Activated CD4-positive, alpha-beta T cell treated with anti-CD3 and anti-CD28 coated beads, Interleukin-2, Interleukin-4, amounts not matched to agents 100 ng/mL and 50 ng/mL, durations not matched to agents 16 hours and 8 hours (primary cell): ENCODE results near the gene GALNT14.

ENCODE experiments used
- DNase-seq: peaks from one replicate; pipeline ENCODE4 v3.0.0-alpha.2; 2020; ENCODE audit warnings: low spot score

GALNT14 gene

DNA sequence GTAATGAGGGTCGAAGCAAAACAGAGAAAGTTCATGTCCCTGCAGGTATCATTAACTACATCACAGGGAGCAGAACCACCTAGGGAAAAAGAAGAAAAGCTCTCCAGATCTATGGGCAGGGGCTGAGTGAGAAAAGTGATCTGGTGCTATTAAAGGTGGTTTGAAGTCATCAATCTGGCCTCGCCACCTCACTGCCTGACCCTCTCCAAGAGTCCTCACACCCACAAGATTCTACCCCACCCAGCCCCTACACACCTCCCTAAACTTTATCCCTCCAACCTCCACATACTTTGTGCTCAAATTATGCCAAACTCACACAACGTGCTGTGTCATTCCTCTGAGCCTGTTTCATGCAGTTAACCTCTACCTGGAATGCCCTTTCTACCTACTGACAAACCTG lies 2.2 kb downstream of the GALNT14 start:
- no peak for DNase-seq

DNA sequence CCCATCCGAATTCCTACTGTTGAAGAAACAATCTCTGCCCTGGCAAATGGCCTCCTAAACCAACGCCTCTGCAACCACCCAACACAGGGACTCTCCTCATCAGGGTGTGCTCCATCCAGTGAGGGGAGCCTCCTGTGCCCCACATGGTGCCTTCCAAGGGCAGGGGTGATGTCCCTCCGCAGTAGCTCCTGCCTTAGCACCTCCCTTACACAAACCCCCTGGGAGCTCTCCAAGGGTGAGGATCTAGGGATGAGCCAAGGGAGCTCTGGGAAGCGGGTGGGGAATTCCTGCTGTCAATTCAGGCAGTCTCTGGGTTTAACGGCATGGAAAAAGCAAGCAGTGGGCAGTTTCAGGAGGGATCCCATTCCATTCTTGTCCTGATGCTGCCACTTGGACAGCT lies 3.8 kb downstream of the GALNT14 start:
- no peak for DNase-seq

DNA sequence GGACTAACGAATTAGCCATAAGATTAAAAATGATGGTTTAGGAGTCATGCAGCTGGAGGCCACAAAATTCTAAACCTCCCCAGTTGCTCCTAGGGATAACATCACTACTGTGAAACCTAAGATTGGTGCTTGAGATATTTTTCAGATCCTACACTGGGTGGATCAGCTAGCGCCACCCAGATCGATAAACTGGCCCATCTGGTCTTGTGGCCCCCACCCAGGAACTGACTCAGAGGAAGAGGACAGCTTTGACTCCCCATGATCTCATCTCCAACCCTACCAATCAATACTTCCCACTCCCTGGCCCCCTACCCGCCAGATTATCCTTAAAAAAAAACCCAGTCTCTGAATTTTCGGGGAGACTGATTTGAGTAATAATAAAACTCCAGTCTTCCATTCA lies 5.5 kb downstream of the GALNT14 start:
- no peak for DNase-seq

DNA sequence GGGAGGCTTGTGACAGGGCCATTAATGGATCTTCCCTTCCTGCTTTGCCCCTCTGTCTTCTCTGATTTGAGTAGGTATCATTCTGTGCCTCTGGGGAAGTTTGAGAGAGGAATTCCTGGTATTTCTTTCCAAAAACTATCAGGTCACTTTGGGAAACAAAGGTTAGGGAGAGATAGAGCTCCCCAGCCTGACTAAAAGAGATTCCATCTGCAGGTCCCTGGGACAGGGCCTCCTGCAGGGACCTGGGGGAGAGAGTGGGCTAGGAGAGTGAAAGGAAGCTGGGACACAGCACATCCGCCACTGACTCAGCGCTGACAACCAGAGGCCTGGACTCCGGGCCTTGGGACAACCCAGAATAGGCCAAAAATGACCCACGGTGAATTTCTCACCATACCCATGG lies 6.4 kb downstream of the GALNT14 start:
- DNase-seq: no peak

DNA sequence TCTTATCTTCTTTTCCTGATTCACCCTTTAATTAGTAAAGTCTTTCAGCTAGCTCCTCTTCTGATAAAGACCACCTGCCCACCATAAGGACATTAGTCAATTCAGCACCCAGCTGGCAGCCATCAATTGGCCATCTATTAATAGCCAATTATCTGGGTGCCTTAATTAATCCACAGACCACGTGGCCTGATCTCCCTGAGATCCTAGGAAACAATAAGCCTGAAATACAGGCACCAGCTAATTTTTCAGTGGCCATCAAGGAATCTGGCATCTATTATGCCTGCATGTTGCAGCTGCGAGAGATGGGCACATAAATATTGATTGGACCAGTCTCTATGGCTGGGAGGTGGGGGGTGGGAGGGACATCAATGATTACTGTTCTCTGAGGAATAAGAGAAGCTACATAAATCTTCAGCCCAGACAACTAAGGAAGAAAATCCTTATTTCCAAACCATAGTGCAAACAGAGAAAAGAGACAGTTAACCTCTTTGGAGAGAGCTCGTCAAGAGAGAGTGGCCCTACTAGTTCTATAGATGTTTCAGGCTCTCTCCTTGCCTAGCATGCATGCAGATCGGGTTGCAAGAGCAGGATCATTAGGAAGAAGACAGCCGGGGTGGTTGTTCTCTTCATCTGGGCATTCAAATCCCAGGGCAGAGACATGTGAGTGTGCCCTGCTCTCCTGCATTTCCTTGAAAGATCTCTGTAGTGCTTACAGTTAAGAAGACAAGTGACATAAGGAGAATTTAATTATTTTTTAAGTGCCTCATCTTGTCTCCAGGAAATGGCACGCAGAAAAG lies 8.7 kb downstream of the GALNT14 start:
- DNase-seq: no peak

DNA sequence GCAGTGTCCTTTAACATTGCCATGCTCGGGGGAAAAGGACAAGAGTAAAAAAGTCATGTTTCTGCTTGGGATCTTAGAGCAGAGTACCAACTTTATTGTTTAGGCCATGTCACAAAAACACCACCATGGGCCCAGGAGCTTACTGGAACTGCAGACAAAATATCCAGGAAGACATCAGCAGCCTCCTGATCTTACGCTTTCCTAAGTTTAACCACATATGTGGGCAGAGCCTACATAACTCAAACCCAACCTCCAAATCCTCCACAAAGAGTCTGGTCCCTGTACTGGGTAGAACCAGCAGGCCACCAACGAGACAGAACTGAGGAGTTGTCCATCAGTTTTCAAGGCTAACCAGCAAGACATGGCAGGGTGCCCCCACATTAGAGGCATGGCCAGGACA lies 10.3 kb downstream of the GALNT14 start:
- DNase-seq: no peak

DNA sequence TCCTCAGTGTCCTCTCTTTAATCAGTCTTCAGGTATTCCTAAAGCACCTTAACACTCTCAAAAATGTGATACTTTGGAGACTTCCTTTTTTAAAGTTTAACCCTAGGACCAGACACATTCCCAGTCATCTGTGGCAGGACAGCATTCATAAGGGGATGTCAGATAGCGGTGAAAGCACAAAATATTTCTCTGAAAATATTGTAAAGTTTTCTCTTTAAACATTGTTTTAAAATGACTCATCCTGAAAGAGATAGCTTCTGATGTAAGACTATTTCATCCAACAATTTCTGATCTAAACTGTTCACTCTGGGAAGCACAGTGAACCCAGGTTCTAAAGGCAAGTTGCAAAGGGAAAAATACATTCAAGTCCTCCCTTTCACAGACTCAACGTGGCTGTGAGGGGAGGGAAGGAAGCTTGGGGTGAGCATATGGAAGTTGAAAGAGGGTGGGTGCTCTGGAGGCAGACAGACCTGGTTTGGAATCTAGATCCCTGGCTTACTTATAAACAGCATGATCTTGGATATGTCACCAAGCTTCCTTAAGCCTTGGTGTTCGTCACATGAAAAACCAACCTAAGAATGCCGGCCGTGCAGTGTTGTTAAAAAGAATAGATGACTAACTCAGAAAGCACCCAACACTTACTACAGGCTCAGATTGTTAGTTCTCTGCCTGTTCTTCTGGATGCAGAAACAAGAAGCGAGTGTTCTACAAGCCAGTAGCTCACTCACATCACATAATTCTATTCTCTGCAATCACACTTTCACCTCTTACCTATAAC lies 12.1 kb downstream of the GALNT14 start:
- DNase-seq: no peak

DNA sequence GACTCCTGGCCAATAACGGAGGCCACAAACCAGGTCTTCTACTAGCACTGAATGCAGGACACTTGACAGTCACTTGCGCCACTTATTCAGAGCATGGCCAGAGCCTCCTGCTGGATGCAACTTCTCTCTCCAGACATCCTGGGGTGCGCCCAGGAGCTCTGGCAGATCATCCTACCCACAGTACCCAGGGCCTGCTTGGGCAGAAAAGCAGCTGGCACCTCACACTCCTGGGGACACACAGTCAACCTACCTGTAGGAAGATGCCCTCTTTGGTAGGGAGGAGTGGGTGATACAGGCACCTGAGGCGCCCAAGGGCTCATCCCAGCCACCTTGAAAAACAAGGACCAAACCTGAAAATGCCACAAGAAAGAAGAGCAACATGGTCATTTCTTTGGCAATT lies 13.3 kb downstream of the GALNT14 start:
- no peak for DNase-seq

DNA sequence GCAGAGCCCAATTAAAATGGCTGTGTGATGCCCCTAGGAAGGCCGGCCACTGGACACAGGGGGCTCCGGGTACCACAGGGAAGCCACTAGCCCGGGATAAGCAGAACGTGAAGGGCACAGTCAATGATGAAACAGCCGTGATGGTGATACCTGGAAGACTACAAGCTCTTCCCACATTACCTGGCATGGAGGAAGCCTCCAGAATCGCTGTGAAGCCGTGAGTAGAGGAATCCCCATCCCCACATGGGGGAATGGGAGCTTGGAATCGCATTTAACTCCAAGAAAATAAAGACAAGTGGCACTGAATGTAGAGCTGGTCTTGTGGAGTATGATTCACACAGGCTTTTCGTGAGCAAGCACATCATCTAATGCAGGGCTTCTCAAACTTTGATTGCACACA lies 16.1 kb downstream of the GALNT14 start:
- no peak for DNase-seq

DNA sequence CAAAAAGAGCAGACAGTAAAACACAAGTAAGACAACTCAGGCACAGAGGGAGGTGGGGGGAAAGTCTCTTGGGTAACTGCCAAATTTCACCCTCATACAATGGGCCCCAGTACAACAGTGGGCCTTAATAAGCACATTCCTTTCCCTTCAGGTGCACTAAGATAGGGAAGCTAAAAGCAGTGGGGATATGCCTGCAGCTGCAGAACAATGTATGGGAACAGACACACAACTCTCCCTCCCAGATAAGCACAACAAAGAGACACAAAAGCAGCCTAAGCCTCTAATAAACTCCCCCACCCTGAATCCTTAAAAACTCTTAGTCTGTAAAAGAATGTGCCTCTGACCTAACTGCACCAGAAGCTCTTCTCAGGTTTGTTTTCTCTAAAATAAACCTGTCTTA lies 24.5 kb downstream of the GALNT14 start:
- DNase-seq: no peak

DNA sequence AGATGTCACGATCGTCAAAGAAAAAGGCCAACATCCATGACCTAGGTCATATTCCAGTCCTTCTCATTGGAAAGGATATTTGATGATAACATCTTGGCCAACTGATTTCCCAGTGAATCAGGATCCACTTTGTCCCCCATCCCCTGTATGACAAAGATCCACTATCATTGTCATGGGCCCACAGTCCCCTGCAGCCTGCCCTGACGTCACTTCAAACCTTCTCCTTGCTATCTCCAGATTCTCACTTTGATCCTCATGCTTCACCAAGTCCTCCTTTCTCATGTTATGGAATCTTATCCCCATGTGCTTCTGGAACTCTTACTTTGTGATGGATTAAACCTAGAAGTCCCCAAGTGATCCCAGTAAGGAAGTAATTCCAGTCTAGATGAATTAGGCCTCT lies 25.7 kb downstream of the GALNT14 start:
- no peak for DNase-seq

DNA sequence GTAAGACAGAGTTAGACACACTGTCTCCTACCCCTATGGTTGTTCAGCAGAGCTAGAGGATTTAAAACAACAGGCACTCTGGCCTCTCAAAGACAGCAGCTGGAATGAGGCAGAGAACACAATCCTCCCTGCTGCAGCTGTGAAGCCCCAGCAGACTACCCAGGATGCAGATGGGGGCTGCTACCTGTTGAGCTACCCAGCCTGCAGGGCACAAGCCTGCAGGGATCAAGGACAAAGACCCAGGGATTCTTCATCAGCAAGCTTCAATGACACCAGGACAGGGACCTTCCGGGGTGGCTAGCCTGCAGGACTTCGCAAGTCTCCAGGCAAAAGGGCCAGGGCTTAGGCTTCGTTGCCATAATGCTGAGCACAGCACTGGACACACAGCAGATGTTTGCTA lies 27.2 kb downstream of the GALNT14 start:
- DNase-seq: no peak

DNA sequence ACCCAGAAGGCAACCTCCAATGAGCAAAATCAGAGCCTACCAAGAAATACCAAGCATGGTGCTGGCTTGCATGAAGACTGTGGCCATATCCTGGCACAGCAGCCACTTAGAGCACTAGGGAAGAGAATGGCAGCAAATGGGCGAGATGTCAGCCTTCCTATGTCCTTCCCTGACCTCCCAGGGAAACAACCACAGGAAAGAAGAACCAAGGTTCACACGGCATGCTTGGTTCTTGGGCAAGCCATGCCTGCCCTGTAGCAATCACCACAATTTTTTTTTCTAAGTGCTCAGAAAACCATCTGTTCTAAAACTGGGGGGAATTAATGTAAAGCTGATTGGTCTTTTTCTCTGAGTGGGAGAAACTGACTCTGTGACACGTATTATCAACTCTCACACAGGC lies 27.8 kb downstream of the GALNT14 start:
- no peak for DNase-seq

DNA sequence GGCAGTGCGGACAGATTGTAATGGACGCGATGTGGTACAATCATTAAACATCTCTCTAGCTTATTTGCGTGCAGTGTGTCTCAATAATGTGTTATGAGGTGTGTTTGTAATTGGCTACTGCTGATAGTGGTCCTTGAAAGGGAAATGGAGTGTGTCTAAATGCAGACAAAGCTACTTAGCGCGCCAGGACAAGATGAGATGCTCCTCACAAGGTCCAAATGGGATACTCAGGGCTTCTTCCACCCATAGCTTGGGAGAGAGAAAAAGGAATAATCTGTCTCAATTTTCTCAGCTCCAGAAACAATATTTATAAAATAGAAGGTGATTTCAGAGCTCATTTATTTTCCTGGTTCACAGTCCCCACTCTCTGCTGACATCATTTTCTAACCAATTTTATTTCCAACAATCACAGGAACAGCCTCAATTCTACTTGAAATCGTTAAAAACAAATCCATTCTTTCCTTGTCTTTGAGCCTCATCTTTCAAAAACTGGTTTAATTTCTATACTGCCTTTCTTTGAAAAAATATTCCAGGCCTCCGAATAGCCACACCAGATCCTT lies 28.5 kb downstream of the GALNT14 start:
- DNase-seq: no peak

DNA sequence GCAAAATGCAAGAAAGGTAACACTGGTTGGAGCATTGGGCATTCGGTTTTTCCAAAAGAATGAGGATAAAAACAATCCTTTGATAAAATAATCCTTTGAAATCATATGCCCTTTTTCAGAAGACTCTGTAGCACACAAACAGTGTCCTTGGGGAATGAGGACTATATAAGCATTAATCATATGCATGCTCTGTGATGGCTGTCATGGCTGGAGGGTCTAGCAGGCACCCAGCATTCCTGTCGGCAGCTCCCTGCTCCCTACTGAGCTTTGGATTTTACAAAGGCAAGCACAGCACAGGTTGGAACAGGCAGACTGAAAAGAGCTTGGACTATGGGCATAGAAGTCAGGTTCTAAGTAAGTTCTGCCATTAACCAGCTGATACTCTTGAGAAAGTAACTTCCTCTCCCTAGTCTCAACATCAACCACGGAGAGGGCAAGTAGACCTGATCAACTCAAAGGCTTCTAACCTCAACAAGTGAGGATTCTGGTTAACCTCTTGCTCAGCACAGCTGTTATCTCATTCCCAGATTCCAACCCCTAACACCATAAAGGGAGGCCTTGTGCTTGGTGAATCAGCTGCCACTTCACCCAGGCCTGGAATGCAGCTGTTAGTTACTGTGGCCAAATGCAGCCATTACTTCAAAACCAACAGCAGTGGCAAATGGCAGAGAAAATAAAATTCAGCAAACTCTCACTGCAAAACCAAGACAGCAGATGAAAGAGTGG lies 29.5 kb downstream of the GALNT14 start:
- no peak for DNase-seq

DNA sequence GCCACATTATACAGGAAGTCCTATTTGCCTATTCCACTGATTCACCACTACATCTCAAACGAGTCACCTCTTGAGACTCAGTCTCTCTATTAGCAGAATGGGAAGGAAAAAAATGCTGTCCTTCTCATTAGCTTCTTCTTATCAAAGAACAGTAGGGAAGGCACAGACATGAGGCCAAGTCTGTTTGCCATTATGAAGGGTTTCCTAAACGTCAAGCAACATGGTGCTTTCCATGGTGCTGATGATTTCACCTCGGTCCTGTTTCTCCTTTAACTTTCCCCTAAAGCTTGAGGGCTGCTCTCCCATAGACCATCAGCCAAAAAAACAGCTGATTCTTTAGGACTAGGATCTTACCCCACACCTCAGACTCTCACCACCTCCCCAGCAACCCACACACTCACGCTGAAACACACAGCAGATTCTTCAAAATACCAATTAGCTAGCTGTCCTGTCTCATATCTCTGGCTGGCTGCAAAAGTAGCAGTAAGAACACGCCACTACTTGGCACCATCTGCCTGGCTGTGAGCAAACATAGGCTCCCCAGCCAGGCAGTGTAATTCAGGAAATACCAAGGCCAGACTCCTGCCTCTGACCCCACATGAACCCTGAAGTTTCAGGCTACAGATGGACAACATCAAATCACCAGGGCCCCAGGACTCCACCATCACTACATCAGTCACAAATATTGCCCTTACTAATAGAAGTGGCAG lies 30.5 kb downstream of the GALNT14 start:
- DNase-seq: no peak

DNA sequence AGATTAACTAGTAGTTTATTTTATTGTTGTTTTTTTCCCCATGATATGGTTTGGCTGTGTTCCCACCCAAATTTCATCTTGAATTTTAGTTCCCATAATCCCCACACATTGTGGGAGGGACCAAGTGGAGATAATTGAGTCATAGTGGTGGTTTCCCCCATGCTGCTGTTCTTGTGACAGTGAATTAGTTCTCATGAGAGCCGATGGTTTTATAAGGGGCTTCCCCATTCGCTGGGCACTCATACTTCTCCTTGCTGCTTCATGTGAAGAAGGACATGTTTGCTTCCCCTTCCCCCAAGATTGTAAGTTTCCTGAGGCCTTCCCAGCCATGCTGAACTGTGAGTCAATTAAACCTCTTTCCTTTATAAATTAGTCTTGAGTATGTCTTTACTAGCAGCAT lies 36.5 kb downstream of the GALNT14 start:
- DNase-seq: no peak

DNA sequence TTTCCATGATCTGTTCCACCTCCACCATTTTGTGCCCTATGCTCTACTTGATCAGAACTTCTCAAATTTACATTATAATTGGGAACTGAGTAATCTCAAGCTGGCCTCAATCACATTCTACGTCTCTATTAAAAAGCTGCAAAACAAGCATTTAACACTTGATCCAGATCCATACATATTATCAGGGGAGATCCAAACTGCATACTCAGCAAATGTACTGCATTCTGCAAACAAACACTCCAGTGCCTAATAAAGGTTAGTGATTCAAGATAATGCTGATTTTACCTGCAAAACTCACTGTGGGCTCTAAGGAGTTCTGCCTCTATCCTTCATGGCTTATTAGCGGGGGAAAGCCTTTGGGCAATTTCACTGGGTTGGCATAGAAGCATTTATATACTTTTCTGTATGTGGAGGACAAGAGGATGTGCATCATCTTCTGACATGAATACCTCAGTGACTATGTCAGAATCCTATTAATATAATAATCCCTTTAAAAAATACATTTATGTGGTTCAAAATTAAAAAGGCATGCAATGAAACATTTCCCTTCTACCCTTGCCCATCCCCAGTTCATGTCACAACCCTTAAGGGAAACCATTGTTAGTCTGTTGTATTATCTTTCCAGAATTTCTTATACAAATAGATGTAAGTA lies 40.2 kb downstream of the GALNT14 start:
- no peak for DNase-seq

DNA sequence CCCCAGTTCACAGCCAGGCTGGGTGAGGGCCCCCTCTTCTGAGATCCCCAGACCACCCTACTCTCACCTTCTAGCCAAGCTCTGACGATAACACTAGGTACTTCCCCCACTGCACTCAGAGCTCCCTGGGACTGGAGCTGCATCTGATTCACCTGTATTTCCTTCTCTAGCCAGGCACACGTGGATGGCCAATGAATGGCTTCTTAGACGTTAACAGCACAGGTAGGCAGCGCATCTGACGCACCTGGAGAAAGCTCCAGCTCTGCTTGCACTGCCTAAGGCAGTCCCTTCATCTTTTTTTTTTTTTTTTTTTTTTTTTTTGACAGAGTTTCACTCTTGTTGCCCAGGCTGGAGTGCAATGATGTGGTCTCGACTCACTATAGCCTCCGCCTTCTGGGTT lies 48.1 kb downstream of the GALNT14 start:
- no peak for DNase-seq

DNA sequence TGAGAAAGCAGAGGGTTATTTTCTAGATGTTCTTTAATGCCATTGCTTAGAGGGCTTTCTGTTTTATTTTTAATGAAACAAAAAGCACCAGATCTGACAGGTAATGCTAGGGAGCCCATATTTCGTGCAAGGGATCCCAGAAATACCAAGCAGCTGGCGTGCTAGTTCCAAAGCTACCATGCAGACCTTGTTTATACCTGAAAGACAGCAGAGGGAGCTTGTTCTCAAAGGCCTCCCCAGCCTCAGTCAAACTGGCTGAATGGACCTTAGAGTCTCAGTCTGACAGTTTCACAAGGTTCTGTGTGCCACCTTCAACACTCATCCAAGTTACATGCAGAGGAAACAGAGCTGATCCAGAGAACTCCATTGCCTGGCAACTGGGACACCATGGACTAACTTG lies 48.6 kb downstream of the GALNT14 start:
- DNase-seq: no peak

DNA sequence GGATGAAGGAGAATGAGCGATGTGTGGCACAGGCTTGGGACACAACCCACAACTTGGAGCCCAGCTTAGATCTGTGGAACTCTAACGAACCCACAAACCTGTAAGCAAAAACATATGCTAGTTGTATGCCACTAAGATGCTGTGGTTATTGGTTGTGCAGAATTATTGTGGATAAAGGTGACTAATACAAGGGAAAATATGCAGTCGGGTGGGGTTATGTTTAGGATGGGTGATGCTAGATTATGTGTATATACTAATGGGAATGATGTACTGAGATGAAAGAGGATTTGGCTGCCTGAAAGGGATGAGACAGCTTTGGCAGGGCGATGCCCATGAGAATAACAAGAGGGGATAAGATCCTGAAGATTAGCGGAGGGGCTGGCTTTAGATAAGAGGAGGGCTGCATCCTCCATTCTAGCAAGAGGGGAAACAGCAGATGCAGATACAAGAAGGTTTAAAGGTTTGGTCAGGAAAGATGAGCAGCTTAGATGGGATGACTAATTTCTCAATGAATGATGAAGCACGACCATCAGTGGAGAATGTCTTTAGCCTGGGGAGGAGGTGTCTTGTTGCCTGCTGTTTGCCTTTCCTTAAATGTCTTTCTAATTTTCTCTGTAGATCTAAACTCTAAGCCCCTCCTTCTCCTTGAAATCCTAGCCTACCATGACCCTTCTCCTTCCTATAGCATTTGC lies 49.6 kb downstream of the GALNT14 start:
- DNase-seq: no peak
